Stimulated activated CD4-positive, alpha-beta T cell treated with anti-CD3 and anti-CD28 coated beads, Interleukin-12 subunit alpha, Interleukin-12 subunit beta, amount 100 ng/mL, for 48 hours (primary cell): ENCODE measurements around the gene APBA2.
"Not testable (repeated sequence)": the region's sequence is repeated elsewhere in the genome, so short reads cannot be mapped to it uniquely, and the experiment has no call there.

Experiments used
- DNase-seq, 3 donors: peaks; one replicate each; pipeline ENCODE4 v3.0.0-alpha.2; 2020; ENCODE audit warnings: low read depth in 2 of 3, low spot score in 1 of 3

APBA2 gene

DNA sequence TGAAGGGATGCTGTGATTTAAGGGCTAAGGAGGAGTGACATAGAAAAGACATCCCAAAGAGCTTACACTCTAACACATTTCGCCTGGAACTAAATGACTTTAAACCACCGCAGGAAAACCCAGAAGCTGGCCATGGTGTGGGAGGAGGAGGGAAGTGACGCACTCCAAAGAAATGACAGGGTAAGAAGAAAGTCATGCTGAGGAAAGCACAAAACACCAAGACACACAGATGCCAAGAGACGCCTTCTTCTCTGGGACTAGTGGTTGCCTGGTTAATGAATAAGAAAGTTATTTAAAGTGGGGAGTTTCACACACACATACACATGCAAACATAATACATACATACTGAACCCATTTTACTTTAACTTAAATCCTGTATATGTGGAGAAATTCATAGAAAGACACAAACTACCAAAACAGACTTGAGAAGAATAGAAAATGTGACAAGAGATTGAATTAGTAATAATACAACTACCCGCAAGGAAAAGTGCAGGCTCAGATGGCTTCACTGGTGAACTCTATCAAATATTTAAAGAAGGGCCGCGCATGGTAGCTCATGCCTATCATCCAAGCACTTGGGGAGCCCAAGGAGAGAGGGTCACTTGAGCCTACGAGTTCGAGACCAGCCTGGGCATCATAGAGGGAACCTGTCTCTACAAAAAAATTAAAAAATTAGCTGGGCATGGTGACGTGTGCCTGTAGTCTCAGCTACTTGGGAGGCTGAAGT, 258.3 kb downstream of the APBA2 start:
- no peak for DNase-seq

DNA sequence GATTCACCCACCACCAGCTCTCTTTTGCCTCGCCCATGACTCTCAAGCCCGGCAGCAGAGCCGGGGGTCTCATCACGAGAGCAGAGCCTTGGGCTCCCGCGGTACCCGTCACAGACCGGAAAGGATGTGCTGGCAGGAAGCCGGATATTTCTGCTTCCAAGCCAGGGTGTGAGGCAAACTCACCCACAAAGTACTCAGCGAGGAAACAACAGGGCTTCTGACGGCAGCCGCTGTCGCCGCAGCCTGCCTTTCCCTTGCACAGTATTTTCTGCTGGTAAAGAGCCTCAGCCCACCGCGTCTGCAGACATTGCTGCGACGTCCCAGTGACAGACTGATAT, 263.9 kb downstream of the APBA2 start:
- DNase-seq: no peak

DNA sequence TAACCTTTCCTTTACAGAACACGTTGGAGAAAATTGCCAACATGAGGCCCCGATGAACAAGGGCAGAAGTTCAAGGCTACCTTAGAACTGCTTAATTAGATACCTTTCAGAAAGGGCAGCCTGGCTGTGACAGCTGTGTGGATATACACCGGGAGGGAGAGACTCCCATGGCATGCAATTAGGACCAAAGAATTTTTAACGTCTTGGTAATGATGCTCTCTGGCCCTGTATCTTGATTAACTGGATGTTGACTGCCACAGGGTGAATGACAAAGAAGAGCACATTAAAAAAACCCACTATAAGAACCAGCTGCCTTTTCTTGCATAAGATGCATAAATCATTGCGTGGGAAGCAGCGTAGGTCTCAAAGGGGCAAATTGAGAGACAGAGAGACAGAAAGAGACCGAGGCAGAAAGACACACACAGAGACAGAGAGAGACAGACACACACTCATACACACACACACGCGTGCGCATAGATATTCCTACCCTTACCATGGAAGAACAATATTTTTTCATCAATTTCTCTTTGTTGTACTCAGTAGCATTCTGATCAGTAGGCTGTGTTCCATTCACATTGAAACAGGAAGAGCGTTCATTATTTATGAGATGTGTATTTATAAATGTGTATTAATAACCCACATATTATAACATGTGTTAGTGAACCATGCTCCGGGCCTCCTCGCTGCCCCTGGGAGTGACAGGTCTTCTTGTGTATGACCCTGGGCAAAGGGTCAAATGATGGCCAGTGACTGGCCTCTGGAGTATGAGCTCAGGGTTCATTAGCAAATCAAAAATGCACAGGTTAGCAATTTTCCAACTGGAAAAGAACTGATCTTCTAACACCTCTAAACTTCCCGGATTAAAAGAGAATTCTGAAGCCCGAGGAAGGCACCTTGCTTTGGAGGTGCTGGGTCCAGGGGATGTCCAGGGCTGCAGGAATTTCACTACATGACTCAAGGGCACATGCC, 265.0 kb downstream of the APBA2 start:
- DNase-seq: no peak

DNA sequence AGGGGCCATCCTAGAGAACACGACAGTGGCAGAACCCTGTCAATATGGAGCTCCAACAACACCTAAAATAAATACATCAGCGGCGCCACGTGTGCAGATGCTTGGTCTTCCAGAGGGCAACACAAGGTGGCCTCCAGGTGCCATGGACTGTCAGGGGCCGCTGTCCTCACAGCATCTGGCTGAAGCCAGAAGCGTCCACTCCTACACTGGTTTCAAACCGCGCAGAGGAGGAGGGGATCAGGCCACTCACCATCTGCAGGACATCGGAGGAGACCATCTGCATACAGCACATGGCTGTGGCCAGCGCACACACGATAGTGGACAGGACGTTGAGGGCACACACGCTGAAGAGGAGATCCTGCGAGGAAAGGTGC, 265.7 kb downstream of the APBA2 start:
- no peak for DNase-seq

DNA sequence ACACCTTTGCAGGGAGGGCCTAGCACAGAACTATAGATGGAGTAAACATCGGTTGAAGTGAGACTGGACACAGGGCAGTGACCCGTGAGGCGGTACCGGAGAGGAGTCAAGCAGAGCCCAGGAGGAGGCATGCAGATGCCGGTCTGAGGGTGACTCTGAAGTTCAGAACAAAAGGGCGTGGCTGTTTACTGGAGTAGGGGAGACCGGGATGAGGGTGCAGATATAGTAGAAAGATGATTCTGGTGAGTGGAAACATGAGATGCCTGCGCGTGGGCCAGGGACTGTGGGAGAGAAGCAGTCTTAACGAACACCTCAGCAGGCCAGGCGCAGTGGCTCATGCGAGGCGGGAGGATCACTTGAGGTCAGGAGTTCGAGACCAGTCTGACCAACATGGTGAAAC, 270.7 kb downstream of the APBA2 start:
- DNase-seq: no peak

DNA sequence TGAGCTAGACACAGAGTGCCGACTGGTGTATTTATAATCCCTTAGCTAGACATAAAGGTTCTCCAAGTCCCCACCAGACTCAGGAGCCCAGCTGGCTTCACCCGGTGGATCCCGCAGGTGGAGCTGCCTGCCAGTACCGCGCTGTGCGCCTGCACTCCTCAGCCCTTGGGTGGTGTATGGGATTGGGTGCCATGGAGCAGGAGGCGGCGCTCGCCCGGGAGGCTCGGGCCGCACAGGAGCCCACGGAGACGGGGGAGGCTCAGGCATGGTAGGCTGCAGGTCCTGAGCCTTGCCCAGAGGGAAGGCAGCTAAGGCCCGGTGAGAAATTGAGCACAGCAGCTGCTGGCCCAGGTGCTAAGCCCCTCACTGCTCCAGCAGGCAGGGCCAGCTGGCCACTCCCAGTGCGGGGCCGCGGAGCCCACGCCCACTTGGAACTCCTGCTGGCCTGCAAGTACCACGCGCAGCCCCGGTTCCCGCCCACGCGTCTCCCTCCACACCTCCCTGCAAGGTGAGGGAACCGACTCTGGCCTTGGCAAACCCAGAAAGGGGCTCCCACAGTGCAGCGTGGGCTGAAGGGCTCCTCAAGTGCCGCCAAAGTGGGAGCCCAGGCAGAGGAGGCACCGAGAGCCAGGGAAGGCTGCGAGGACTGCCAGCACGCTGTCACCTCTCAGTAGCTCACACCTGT, 274.1 kb downstream of the APBA2 start:
- DNase-seq: no peak

DNA sequence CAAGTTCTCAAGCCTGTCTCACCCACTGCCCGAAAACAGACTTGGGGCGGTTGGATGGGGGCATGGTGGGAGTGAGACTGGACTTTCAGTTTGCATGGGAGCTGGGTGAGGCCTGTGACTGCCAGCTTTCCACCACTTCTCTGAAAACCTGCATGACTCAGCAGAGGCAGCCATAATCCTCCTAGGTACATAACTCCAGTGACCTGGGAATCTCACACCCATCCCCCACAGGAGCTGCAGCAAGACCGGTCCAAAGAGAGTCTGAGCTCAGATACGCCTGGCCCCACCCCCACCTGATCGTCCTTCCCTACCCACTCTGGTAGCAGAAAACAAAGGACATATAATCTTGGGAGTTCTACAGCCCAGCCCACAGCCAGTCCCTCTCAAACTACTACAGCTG, 276.6 kb downstream of the APBA2 start:
- no peak for DNase-seq

DNA sequence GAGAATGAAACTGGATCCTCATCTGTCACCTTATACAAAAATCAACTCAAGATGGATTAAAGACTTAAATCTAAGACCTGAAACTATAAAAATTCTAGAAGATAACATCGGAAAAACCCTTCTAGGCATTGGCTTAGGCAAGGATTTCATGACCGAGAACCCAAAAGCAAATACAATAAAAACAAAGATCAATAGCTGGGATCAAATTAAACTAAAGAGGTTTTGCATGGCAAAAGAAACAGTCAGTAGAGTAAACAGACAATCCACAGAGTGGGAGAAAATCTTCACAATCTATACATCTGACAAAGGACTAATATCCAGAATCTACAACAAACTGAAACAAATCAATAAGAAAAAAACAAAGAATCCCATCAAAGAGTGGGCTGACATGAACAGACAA, 281.3 kb downstream of the APBA2 start:
- not testable (repeated sequence) for DNase-seq
